ENCODE measurements around the gene PCGF3. TPM values are rescaled to one million over a fixed set of nuclear protein-coding genes. Genes with fewer than 3 reads are reported as not detected.

Gene PCGF3
- total RNA-seq, 4 donors from 2014 or later, result 17.7 to 80.6 (median 53.4) TPM

- H3K4me3 ChIP-seq, result no peak overlapping the region
- DNase-seq, result no peak
- no peak for TF ChIP-seq CTCF (IDR thresholded peaks at IDR 0.05)
- no peak for TF ChIP-seq POLR2A (IDR thresholded peaks at IDR 0.05)
- H3K9me3 ChIP-seq, result no peaks in the 10 kb centered on the region
- no peaks in the 10 kb centered on the region for H3K4me1 ChIP-seq
- H3K27me3 ChIP-seq, result peaks cover 0 to 9% of the 10 kb centered on the region in 2 donors
- no peak overlapping the region for H3K27ac ChIP-seq
- intact Hi-C loops (cut with DNase I; ENCODE audit: low total_unique reads), result no loop called here
- no peaks in the 10 kb centered on the region for H3K36me3 ChIP-seq
These were observed 102.2 kb downstream of the PCGF3 start for GRCh38 chr4:807792-808191.

GRCh38 chr4:808860-809570, 103.4 kb downstream of the PCGF3 start:
- H3K9me3 ChIP-seq, result no peaks in the 10 kb centered on the region
- intact Hi-C loops (cut with DNase I; ENCODE audit: low total_unique reads), result no loop called here
- no peaks in the 10 kb centered on the region for H3K4me1 ChIP-seq
- no peak overlapping the region for H3K4me3 ChIP-seq
- no peaks in the 10 kb centered on the region for H3K36me3 ChIP-seq
- DNase-seq, result no peak
- no peak overlapping the region for H3K27ac ChIP-seq
- peaks cover 0 to 19% of the 10 kb centered on the region in 2 donors for H3K27me3 ChIP-seq
- TF ChIP-seq POLR2A (IDR thresholded peaks at IDR 0.05), result no peak
- TF ChIP-seq CTCF (IDR thresholded peaks at IDR 0.05), result no peak

GRCh38 chr4:813900-814299, 108.3 kb downstream of the PCGF3 start:
- H3K4me3 ChIP-seq, result no peak overlapping the region
- H3K4me1 ChIP-seq, result no peaks in the 10 kb centered on the region
- H3K27me3 ChIP-seq, result peaks cover 0 to 12% of the 10 kb centered on the region in 2 donors
- no peak overlapping the region for H3K27ac ChIP-seq
- intact Hi-C loops (cut with DNase I; ENCODE audit: low total_unique reads), result no loop called here
- DNase-seq, result no peak
- no peaks in the 10 kb centered on the region for H3K36me3 ChIP-seq
- TF ChIP-seq CTCF (IDR thresholded peaks at IDR 0.05) (no peak), POLR2A (IDR thresholded peaks at IDR 0.05) (no peak)
- H3K9me3 ChIP-seq, result no peaks in the 10 kb centered on the region

DNA sequence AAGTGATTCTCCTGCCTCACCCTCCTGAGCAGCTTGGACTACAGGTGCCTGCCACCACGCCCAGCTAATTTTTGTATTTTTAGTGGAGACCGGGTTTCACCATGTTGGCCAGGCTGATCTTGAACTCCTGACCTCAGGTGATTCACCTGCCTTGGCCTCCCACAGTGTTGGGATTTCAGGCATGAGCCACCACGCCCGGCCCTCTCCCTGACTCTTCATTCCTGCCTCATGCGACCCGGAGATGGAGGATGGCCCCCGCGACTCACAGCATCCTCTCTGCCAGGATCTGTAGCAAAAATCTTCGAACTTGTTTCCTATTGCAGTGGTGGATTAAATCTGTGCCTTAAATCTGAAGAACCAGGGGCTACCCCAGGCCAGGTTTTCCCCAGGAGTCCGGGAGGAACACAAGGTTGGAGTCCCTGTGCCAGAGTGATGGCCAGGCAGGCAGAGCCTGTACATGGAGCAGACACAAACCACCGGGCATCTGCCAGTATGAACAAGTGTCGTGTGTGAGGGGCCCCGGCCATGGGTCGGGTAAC, 108.7 kb downstream of the PCGF3 start:
- H3K36me3 ChIP-seq, result no peaks in the 10 kb centered on the region
- no peak overlapping the region for H3K4me3 ChIP-seq
- TF ChIP-seq CTCF (IDR thresholded peaks at IDR 0.05), result no peak
- TF ChIP-seq POLR2A (IDR thresholded peaks at IDR 0.05), result no peak
- intact Hi-C loops (cut with DNase I; ENCODE audit: low total_unique reads), result no loop called here
- H3K9me3 ChIP-seq, result no peaks in the 10 kb centered on the region
- no peak for DNase-seq
- no peak overlapping the region for H3K27ac ChIP-seq
- H3K4me1 ChIP-seq, result no peaks in the 10 kb centered on the region
- peaks cover 0 to 12% of the 10 kb centered on the region in 2 donors for H3K27me3 ChIP-seq

DNA sequence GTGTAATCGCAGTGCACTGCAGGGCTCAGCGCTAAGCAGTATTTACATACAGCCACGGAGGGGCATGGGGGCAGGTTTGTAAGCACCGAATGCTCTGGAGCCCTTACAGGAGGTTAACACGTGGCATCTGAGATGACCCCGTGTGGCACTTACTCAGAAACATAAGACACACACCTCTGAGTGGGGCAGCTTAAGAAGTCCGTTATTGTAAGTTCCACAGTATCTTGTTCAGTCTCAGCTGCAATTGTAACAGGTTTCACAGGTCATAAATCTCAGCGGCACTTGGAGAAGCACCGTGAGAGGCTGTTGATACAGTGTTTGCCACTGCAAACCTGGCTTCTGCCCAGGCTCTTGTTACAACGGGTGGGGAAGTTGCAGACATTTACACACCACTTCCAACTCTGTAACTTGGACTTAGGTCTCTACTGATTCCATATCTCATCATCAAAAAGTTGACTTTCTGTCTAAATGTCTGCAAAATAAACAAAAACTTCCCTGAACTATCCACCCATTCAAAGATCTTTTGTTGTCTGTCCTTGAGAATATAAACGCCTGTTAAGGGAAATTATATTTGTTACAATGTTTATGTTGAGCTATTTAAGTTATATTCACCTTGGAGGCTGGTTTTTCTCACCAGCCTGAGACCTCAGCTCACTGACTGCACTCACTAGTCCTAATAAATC, 110.0 kb downstream of the PCGF3 start:
- Histone ChIP-seq H3K4me3 (no peak overlapping the region), H3K36me3 (no peaks in the 10 kb centered on the region), H3K4me1 (no peaks in the 10 kb centered on the region), H3K27ac (no peak overlapping the region), H3K9me3 (no peaks in the 10 kb centered on the region), H3K27me3 (peaks cover 0 to 12% of the 10 kb centered on the region in 2 donors)
- no peak for TF ChIP-seq CTCF (IDR thresholded peaks at IDR 0.05)
- no peak for TF ChIP-seq POLR2A (IDR thresholded peaks at IDR 0.05)
- DNase-seq, result no peak
- intact Hi-C loops (cut with DNase I; ENCODE audit: low total_unique reads), result no loop called here

Data from uterus (tissue), 4 donors.